HepG2 (cell line): Measurements from ENCODE around the gene ARHGAP33. TPM values are rescaled to one million over a fixed set of nuclear protein-coding genes. Genes with fewer than 3 reads are reported as not detected.
A peak's percentile ranks its signal among the peaks of the same experiment; 100 is the strongest.

Experiments
- DMAP1 ChIP-seq: IDR thresholded peaks from 2 replicates; pipeline ENCODE4 v1.6.1; 2016
- FOXP4 ChIP-seq: sonication (generic); formaldehyde crosslinking; IDR thresholded peaks from 2 replicates; pipeline ENCODE4 v1.4.0; 2020; ENCODE audit warnings: missing genetic modification reagents
- GABPA ChIP-seq, 2 experiments: IDR thresholded peaks; 2 replicates each; pipeline ENCODE4 v1.6.1; 2011 to 2016; ENCODE audit warnings: low read depth in 2 of 2, low read length in 1 of 2, missing biosample characterization in 1 of 2, missing genetic modification characterization in 1 of 2
- HIC2 ChIP-seq: sonication (generic); formaldehyde crosslinking; IDR thresholded peaks from 2 replicates; pipeline ENCODE4 v1.9.0; 2022; ENCODE audit warnings: low read depth, missing genetic modification reagents
- MNT ChIP-seq: fragments of 450-650 bp; IDR thresholded peaks from 2 replicates; pipeline ENCODE4 v1.6.1; 2016
- NFYC ChIP-seq: IDR thresholded peaks from 2 replicates; pipeline ENCODE4 v1.6.1; 2016; ENCODE audit warnings: missing genetic modification reagents, missing compliant biosample characterization
- PRDM15 ChIP-seq: sonication (generic); formaldehyde crosslinking; IDR thresholded peaks from 2 replicates; pipeline ENCODE4 v1.4.0; 2020; ENCODE audit warnings: missing genetic modification reagents
- SMARCC2 ChIP-seq: fragments of 450-650 bp; IDR thresholded peaks from 2 replicates; pipeline ENCODE4 v1.6.1; 2017; ENCODE audit warnings: antibody characterized with exemption, mild to moderate bottlenecking
- SNRNP70 ChIP-seq: fragments of 200-400 bp; formaldehyde crosslinking; IDR thresholded peaks from 2 replicates; pipeline ENCODE4 v1.6.1; 2017; ENCODE audit warnings: mild to moderate bottlenecking, low read depth, low read length, moderate library complexity
- THYN1 ChIP-seq: sonication (generic); formaldehyde crosslinking; IDR thresholded peaks from 2 replicates; pipeline ENCODE4 v1.8.1; 2023; ENCODE audit warnings: low read depth, mild to moderate bottlenecking, moderate library complexity, missing genetic modification reagents, borderline replicate concordance
- YY1 ChIP-seq: IDR thresholded peaks from 2 replicates; pipeline ENCODE4 v1.6.1; 2011; ENCODE audit warnings: low read length, low read depth, moderate library complexity, mild to moderate bottlenecking; ENCODE audit not compliant: insufficient read depth, insufficient replicate concordance
- ZBTB2 ChIP-seq: sonication (generic); formaldehyde crosslinking; IDR thresholded peaks from 2 replicates; pipeline ENCODE4 v1.8.0; 2022; ENCODE audit warnings: low read depth, missing genetic modification reagents
- ZBTB49 ChIP-seq: sonication (generic); formaldehyde crosslinking; IDR thresholded peaks from 2 replicates; pipeline ENCODE4 v1.4.0; 2020; ENCODE audit warnings: missing genetic modification reagents, borderline replicate concordance
- ZFP37 ChIP-seq: sonication (generic); formaldehyde crosslinking; IDR thresholded peaks from 2 replicates; pipeline ENCODE4 v1.4.0; 2020; ENCODE audit warnings: missing genetic modification reagents, borderline replicate concordance
- polyA plus RNA-seq, 8 experiments: library from polyadenylated mRNA; depleted of rRNA in 3 of 8; stranded (reverse) in 7 of 8; unstranded in 1 of 8; fragments of >200 nt; fragmentation: Illumina TruSeq in 4 of 8; extraction: Trizol in 4 of 8; gene quantifications; 2 replicates each; pipeline versions ENCODE4 v1.2.1 to v1.2.3, GENCODE V29; 2011 to 2016; ENCODE audit warnings: low read depth in 4 of 8, missing spikeins in 1 of 8, mixed read lengths in 1 of 8; ENCODE audit not compliant: insufficient read depth in 1 of 8
- total RNA-seq, 5 experiments: library from RNA; depleted of rRNA; stranded (reverse); fragments of >200 nt; fragmentation: Illumina TruSeq; extraction: Trizol; gene quantifications; 2 replicates each; pipeline ENCODE4 v1.2.3, GENCODE V29; 2016; ENCODE audit warnings: low read depth in 1 of 5

The ARHGAP33 gene
- total and polyA plus RNA-seq, 2 of the 13 experiments (the other 11 are each of a cell fraction or from before 2014, with no cell fraction given), result 1.3 to 2.7 TPM

- TF ChIP-seq PRDM15 (CRISPR knock-in tag) (no peak), THYN1 (CRISPR knock-in tag) (no peak), ZBTB49 (CRISPR knock-in tag) (no peak), FOXP4 (0 out of 2 replicates have a peak, but pooled peaks have one; percentile 28), GABPA (IDR thresholded peaks at IDR 0.05; ENCODE audit: low read depth, low read length) (no peak), GABPA (CRISPR knock-in tag; IDR thresholded peaks at IDR 0.05; ENCODE audit: low read depth) (peak; percentile 55), MNT (peak; percentile 57), ZBTB2 (CRISPR knock-in tag) (0 out of 2 replicates have a peak, but pooled peaks have one; percentile 38), YY1 (peak; percentile 52), ZFP37 (CRISPR knock-in tag) (no peak), SMARCC2 (no peak), NFYC (CRISPR knock-in tag) (peak; percentile 87), DMAP1 (CRISPR knock-in tag) (peak; percentile 51; the same call in 1 of the 2 replicates), HIC2 (CRISPR knock-in tag) (no peak), SNRNP70 (no peak)
Observed at GRCh38 chr19:35740423-35741202, 34.8 kb upstream of the ARHGAP33 start (continued).
